GM12878 (cell line): Measurements from ENCODE around the gene SYT14. TPM values are rescaled to one million over a fixed set of nuclear protein-coding genes. Genes with fewer than 3 reads are reported as not detected.

Experiments
- ATAC-seq: fragments of 200-7000 bp; cut with Tn5 transposase; 3 replicates; pipeline ENCODE4 v1.9.1; 2020; ENCODE audit warnings: mild to moderate bottlenecking, moderate library complexity
- BruUV-seq: library from RNA; stranded (reverse); fragments of 400-500 nt; replicated peaks from 2 replicates; lab custom pipeline; 2021; lab: Mats Ljungman, UMichigan
- CTCF ChIA-PET: fragments of 300-600 bp; sonication (Branson Sonifier 250); formaldehyde crosslinking; extraction: SDS; loops from one replicate; lab custom pipeline; 2021; ENCODE audit warnings: inconsistent platforms; lab: Yijun Ruan, JAX
- POLR2A ChIA-PET: fragments of 350-600 bp; formaldehyde crosslinking; extraction: SDS; loops from one replicate; lab custom pipeline; 2021; ENCODE audit warnings: inconsistent platforms; lab: Charles Lee
- RAD21 ChIA-PET: fragments of 300-600 bp; sonication (Branson Sonifier 250); formaldehyde crosslinking; loops from one replicate; lab custom pipeline; 2023; ENCODE audit warnings: antibody characterized with exemption; ENCODE audit not compliant: unreplicated experiment; lab: Charles Lee
- SMC1A ChIA-PET: fragments of 300-600 bp; sonication (Branson Sonifier 250); formaldehyde crosslinking; loops from one replicate; lab custom pipeline; 2023; ENCODE audit not compliant: unreplicated experiment, uncharacterized antibody; lab: Charles Lee
- DNase-seq: peaks from one replicate; pipeline ENCODE4 v3.0.0-alpha.2; 2011; ENCODE audit warnings: low read depth, low spot score
- FAIRE-seq: peaks from 3 replicates; lab custom pipeline; 2011; peaks lifted over from hg19 to GRCh38; lab: Jason Lieb, UNC
- H2AFZ ChIP-seq: 2 replicates; pipeline ENCODE4 v1.6.0; 2011; ENCODE audit warnings: low read depth, low read length, control low read depth; ENCODE audit not compliant: control insufficient read depth
- H3K27ac ChIP-seq: 2 replicates; pipeline ENCODE4 v1.5.1; 2011; ENCODE audit warnings: control low read depth; ENCODE audit not compliant: control insufficient read depth, insufficient read depth
- H3K27me3 ChIP-seq, 2 experiments: replicated peaks in 1 of 2; 2 replicates each; pipeline versions ENCODE4 v1.6.0 to v1.6.1; 2011; ENCODE audit warnings: low read length in 1 of 2; ENCODE audit not compliant: control insufficient read depth in 2 of 2, insufficient read depth in 2 of 2
- H3K36me3 ChIP-seq, 2 experiments: 2 replicates each; pipeline ENCODE4 v1.5.1; 2011; ENCODE audit warnings: low read length in 1 of 2; ENCODE audit not compliant: control insufficient read depth in 2 of 2, insufficient read depth in 2 of 2
- H3K4me1 ChIP-seq: 2 replicates; pipeline ENCODE4 v1.6.1; 2011; ENCODE audit warnings: mild to moderate bottlenecking, low read length, moderate library complexity, mixed read lengths; ENCODE audit not compliant: control insufficient read depth, insufficient read depth
- H3K4me2 ChIP-seq: 2 replicates; pipeline ENCODE4 v1.6.0; 2011; ENCODE audit warnings: control low read depth; ENCODE audit not compliant: control insufficient read depth, insufficient read depth
- H3K4me3 ChIP-seq: fragments of 200-600 bp; sonication (generic); 2 replicates; pipeline ENCODE4 v1.5.1; 2016
- H3K79me2 ChIP-seq: 2 replicates; pipeline ENCODE4 v1.6.0; 2011; ENCODE audit warnings: low read length; ENCODE audit not compliant: control insufficient read depth, insufficient read depth
- H3K9ac ChIP-seq: 2 replicates; pipeline ENCODE4 v1.8.0; 2011; ENCODE audit warnings: low read length, control low read depth, mixed read lengths; ENCODE audit not compliant: control insufficient read depth, insufficient read depth
- H3K9me3 ChIP-seq: replicated peaks from 3 replicates; pipeline ENCODE4 v1.5.1; 2011; ENCODE audit warnings: mild to moderate bottlenecking, low read length; ENCODE audit not compliant: control insufficient read depth, insufficient read depth
- H4K20me1 ChIP-seq: 2 replicates; pipeline ENCODE4 v1.6.0; 2011; ENCODE audit not compliant: control insufficient read depth, insufficient read depth
- BCLAF1 ChIP-seq: fragments of 450-650 bp; IDR thresholded peaks from 2 replicates; pipeline ENCODE4 v1.6.1; 2017; ENCODE audit warnings: antibody characterized with exemption, mild to moderate bottlenecking, moderate library complexity
- EP300 ChIP-seq, 2 experiments: fragments of 150-350 bp in 1 of 2; IDR thresholded peaks; 2 replicates each; pipeline ENCODE4 v1.6.1; 2011 to 2012; ENCODE audit warnings: low read depth in 2 of 2, low read length in 2 of 2, borderline replicate concordance in 1 of 2, improper control_type of control experiment in 1 of 2, inconsistent platforms in 1 of 2; ENCODE audit not compliant: control insufficient read depth in 1 of 2
- ETV6 ChIP-seq, 2 experiments: fragments of 450-650 bp in 1 of 2; IDR thresholded peaks in 1 of 2; conservative IDR thresholded peaks in 1 of 2; 2 replicates each; pipeline ENCODE4 v1.6.1; 2014; ENCODE audit warnings: antibody characterized with exemption in 1 of 2, borderline replicate concordance in 1 of 2, low read depth in 1 of 2, mild to moderate bottlenecking in 1 of 2, moderate library complexity in 1 of 2
- MEF2B ChIP-seq: fragments of 450-650 bp; IDR thresholded peaks from 2 replicates; pipeline ENCODE4 v1.6.1; 2018; ENCODE audit warnings: mild to moderate bottlenecking, moderate library complexity; ENCODE audit not compliant: partially characterized antibody, poor library complexity, severe bottlenecking
- MLLT1 ChIP-seq: fragments of 450-650 bp; IDR thresholded peaks from 2 replicates; pipeline ENCODE4 v1.6.1; 2016; ENCODE audit warnings: mild to moderate bottlenecking
- MTA3 ChIP-seq: IDR thresholded peaks from 2 replicates; pipeline ENCODE4 v1.6.1; 2012; ENCODE audit warnings: low read length, inconsistent platforms, borderline replicate concordance
- NBN ChIP-seq: fragments of 450-650 bp; IDR thresholded peaks from 2 replicates; pipeline ENCODE4 v1.6.1; 2016
- NFIC ChIP-seq: IDR thresholded peaks from 2 replicates; pipeline ENCODE4 v1.6.1; 2012; ENCODE audit warnings: low read depth, mild to moderate bottlenecking, inconsistent platforms, low read length, moderate library complexity
- NRF1 ChIP-seq: conservative IDR thresholded peaks from 2 replicates; pipeline ENCODE4 v1.6.1; 2011; ENCODE audit warnings: mild to moderate bottlenecking, low read depth, low read length, improper control_type of control experiment
- TAF1 ChIP-seq: IDR thresholded peaks from 2 replicates; pipeline ENCODE4 v1.6.1; 2011; ENCODE audit warnings: mild to moderate bottlenecking, low read depth, low read length, borderline replicate concordance
- TCF12 ChIP-seq: IDR thresholded peaks from 2 replicates; pipeline ENCODE4 v1.6.1; 2011; ENCODE audit warnings: low read depth, mild to moderate bottlenecking, low read length
- WGBS: methylation state at CpG from one replicate; pipeline ENCODE4 v1.1.6; 2016; ENCODE audit warnings: low lambda C conversion rate; ENCODE audit not compliant: insufficient replicate concordance, insufficient coverage; ENCODE audit errors: missing lambda C conversion rate; 5-methylcytosine and 5-hydroxymethylcytosine counted together
- in situ Hi-C: fragments of 300-500 bp; cut with MboI; formaldehyde crosslinking; loops from 9 replicates; pipeline ENCODE4 v1.14.3; 2018; ENCODE audit warnings: mixed read lengths
- intact Hi-C: fragments of 100-400 bp; cut with micrococcal nuclease; formaldehyde crosslinking; loops from one replicate; pipeline ENCODE4 v1.14.2; 2022; ENCODE audit not compliant: unreplicated experiment
- polyA plus RNA-seq, 11 experiments: library from polyadenylated mRNA; depleted of rRNA in 4 of 11; unstranded in 6 of 11; stranded (reverse) in 5 of 11; fragments of >200 nt; fragmentation: Nextera tagmentation in 4 of 11; fragmentation: Illumina TruSeq in 1 of 11; extraction: Ambion mirVana in 4 of 11; extraction: Trizol in 1 of 11; gene quantifications; 1 replicate in 1 of 11; 2 replicates in 10 of 11; pipeline versions ENCODE4 v1.2.1 to v1.2.3, GENCODE V29; 2011 to 2016; ENCODE audit warnings: inconsistent platforms in 2 of 11, missing spikeins in 2 of 11, low read depth in 1 of 11
- total RNA-seq, 4 experiments: library from RNA; depleted of rRNA in 3 of 4; stranded (reverse); fragments of >200 nt in 3 of 4; fragmentation: Illumina TruSeq in 1 of 4; extraction: Trizol in 1 of 4; gene quantifications; 2 replicates each; pipeline versions ENCODE4 v1.2.1 to v1.2.3, GENCODE V29; 2013 to 2021

Gene SYT14
- total and polyA plus RNA-seq, 10 of the 15 experiments (the other 5 are each of a cell fraction or from before 2014, with no cell fraction given), result under 0.01 TPM; not detected in 9

- RAD21 ChIA-PET, result no interaction called here
- ATAC-seq (no peak), FAIRE-seq (no peak), DNase-seq (no peak)
- Histone ChIP-seq H3K27me3 (no peaks in the 10 kb centered on the region), H3K4me2 (no peak overlapping the region), H3K4me1 (no peaks in the 10 kb centered on the region), H3K27ac (no peak overlapping the region), H2AFZ (no peak overlapping the region), H3K36me3 (no peaks in the 10 kb centered on the region), H3K79me2 (no peaks in the 10 kb centered on the region), H3K9ac (no peak overlapping the region), H4K20me1 (no peaks in the 10 kb centered on the region), H3K4me3 (no peak overlapping the region), H3K9me3 (no peaks in the 10 kb centered on the region)
- POLR2A ChIA-PET, result no interaction called here
- intact Hi-C loops (no loop called here), in situ Hi-C loops (no loop called here)
- TF ChIP-seq ETV6 (conservative IDR thresholded peaks at IDR 0.05 in 1 of 2, IDR thresholded peaks at IDR 0.05 in 1 of 2; ENCODE audit: borderline replicate concordance in 1 of 2, low read depth in 1 of 2) (no peak), MEF2B (no peak), NRF1 (no peak), TCF12 (no peak), TAF1 (no peak), NFIC (no peak), NBN (no peak)
- CTCF ChIA-PET, result no interaction called here
- no TSS peak for BruUV-seq
- SMC1A ChIA-PET, result no interaction called here
- WGBS, result 98% methylated on average over 2 of the region's 2 CpGs
Observed at GRCh38 chr1:209956116-209956515, 18.1 kb downstream of the SYT14 start.

GRCh38 chr1:209959623-209960022 lies 21.6 kb downstream of the SYT14 start:
- H3K36me3 ChIP-seq, result no peaks in the 10 kb centered on the region
- no peaks in the 10 kb centered on the region for H3K9me3 ChIP-seq
- ChIA-PET SMC1A (no interaction called here), POLR2A (no interaction called here), RAD21 (no interaction called here), CTCF (no interaction called here)
- no peak for FAIRE-seq
- H3K9ac ChIP-seq, result no peak overlapping the region
- H3K4me3 ChIP-seq, result no peak overlapping the region
- in situ Hi-C loops, result no loop called here
- no peaks in the 10 kb centered on the region for H3K79me2 ChIP-seq
- no peaks in the 10 kb centered on the region for H3K4me1 ChIP-seq
- ATAC-seq, result no peak
- H3K27ac ChIP-seq, result no peak overlapping the region
- no peak overlapping the region for H2AFZ ChIP-seq
- no peaks in the 10 kb centered on the region for H3K27me3 ChIP-seq
- WGBS, result 20% methylated on average over 2 of the region's 2 CpGs
- BruUV-seq, result no TSS peak
- intact Hi-C loops, result no loop called here
- DNase-seq, result no peak
- H3K4me2 ChIP-seq, result no peak overlapping the region
- H4K20me1 ChIP-seq, result no peaks in the 10 kb centered on the region
- TF ChIP-seq BCLAF1 (no peak), NFIC (no peak), MTA3 (no peak), EP300 (IDR thresholded peaks at IDR 0.05; ENCODE audit: borderline replicate concordance in 1 of 2, control insufficient read depth in 1 of 2, low read depth in 2 of 2, low read length in 2 of 2) (no peak), MLLT1 (no peak)
